HEK293T (cell line): ENCODE results near the gene P3H3.

Experiments
- ARNT ChIP-seq: fragments of 450-650 bp; IDR thresholded peaks from 2 replicates; pipeline ENCODE4 v1.6.1; 2017; ENCODE audit warnings: mild to moderate bottlenecking
- FOXA1 ChIP-seq: fragments of 450-650 bp; IDR thresholded peaks from 2 replicates; pipeline ENCODE4 v1.6.1; 2016; ENCODE audit warnings: mild to moderate bottlenecking
- SP1 ChIP-seq: fragments of 450-650 bp; IDR thresholded peaks from 2 replicates; pipeline ENCODE4 v1.6.1; 2017
- ZNF384 ChIP-seq: fragments of 450-650 bp; IDR thresholded peaks from 2 replicates; pipeline ENCODE4 v1.6.1; 2016

DNA sequence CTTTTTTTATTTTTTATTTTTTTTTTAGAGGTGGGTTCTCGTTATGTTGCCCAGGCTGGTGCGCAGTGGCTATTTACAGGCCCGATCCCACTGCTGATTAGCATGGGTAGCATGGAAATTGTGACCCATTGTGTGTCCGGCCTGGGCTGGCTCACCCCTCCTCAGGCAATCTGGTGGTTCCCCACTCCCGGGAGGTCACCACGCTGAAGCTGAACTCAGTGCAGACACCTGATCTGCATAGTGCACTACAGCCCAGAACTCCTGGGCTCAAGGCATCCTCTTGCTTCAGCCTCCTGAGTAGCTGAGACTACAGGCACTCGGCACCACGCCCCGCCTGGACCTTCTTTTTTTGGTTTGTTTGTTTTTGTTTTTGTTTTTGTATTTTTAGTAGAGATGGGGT, 44.4 kb upstream of the P3H3 start:
- TF ChIP-seq FOXA1 (no peak), ZNF384 (no peak), ARNT (no peak), SP1 (no peak)
